HG02588 (cell line): ENCODE data around the gene FRRS1L.

Experiments
- ATAC-seq: cut with Tn5 transposase; IDR thresholded peaks from one replicate; pipeline ENCODE4 v1.9.1; 2021; ENCODE audit warnings: mild to moderate bottlenecking, moderate library complexity; ENCODE audit not compliant: unreplicated experiment

Gene FRRS1L

DNA sequence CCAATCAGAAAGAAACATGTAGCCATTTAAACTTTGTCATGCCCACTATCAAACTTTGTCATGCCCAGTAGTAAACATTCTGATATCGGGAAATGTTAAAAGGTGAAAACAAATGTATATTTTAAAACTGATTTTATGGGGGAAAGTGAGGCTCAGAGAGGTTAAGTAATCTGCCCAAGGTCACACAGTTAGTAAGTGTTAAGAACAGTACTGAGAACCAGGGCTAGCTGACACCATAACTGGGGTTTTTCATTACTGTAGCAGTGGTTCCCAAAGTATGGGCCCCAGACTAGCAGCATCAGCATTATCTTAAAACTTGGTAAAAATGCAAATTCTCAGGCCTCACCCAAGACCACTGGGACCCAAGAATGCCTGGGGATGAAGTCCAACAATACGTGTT is 9.9 kb upstream of the FRRS1L start:
- no peak for ATAC-seq

GRCh38 chr9:109176386-109176785 is 9.3 kb upstream of the FRRS1L start:
- ATAC-seq: no peak

- no peak for ATAC-seq
Observed at GRCh38 chr9:109172935-109173334, 5.9 kb upstream of the FRRS1L start.

DNA sequence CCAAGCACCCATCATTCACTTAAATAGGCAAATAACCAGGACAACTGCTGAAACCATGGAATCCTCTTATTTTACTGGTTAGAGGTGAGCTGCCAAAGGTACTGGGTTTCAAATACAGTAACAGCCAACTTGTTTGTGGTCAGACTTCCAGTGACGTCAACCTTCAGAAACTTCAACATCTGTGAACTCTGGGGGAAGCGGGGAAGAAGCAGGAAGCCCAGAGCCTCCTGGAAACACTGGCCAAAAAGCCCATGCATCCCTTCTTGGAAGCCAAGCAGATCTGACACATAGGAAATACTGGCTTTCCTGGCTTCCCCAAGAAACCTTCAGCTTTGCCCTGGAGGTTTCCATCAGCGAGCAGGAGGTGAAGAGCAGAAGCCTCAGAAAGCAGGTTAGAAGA is 4.9 kb upstream of the FRRS1L start:
- no peak for ATAC-seq

- ATAC-seq: no peak
Observed at GRCh38 chr9:109168170-109168569, 1.1 kb upstream of the FRRS1L start.

GRCh38 chr9:109167716-109168115 is 667 bp upstream of the FRRS1L start:
- no peak for ATAC-seq

DNA sequence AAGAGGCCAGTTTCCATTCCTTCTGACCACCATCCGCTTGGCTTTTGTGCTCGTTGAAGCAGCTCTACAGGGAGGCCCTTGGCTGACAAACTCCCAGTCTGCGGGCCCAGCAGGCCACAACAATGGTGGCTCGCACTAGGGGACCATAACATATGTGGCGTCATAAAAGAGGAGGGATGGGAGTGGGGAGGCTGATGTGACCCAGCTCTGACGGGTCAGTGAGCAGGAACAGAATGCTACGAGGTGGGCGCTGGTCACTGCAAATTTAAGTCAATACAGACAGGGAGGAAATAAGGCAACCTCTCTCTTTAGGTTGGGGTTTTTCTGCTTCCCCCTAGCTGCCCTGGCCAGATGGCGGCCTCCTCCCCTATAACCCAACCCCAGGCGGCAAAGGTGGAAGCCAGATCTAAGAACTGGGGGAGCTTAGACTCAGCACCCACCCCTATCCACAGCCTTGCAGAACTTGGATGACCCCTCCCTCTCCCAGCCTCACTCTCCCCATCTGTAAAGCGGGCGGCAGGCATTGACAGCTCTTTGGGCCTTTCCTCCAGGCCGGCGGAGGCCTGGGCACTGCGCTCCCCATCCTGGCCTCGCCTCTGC is 778 bp downstream of the FRRS1L start:
- no peak for ATAC-seq

DNA sequence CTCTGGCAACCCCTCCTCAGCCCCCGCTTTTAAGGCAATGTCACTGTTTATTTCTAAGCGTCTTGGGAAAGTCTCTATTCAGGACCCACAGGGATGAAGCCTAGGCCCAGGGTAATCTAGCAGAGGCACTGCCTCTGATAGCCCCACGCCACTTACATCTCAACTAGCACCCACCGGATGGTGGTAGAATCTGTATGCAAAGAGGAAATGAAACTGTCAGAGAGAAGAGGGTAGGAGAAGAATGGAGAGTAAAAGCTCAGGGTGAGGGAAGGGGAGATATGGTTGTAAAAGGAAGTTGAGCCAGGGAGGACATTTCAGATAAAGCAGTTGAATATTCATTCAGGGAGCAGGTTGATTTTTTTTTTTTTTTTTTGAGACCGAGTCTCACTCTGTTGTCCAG is 3.0 kb downstream of the FRRS1L start:
- ATAC-seq: no peak

DNA sequence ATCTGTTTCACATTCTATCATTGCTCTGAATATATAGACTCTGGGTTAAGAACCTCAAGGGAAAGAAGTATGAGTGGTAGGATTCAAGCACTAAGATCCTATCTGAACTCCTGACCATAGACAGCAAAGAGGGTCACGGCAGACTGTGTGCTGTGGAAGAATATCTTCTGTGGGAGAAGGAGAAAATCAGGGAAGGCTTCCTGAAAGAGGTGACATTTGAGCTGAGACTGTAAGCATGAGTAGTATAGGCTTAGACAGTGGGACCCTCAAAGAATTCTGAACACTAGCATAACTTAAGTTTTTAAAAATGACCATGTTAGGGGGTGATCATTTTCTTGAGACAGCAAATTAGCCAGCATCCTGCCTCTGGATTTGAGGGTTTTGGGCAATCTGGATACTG is 3.9 kb downstream of the FRRS1L start:
- no peak for ATAC-seq

DNA sequence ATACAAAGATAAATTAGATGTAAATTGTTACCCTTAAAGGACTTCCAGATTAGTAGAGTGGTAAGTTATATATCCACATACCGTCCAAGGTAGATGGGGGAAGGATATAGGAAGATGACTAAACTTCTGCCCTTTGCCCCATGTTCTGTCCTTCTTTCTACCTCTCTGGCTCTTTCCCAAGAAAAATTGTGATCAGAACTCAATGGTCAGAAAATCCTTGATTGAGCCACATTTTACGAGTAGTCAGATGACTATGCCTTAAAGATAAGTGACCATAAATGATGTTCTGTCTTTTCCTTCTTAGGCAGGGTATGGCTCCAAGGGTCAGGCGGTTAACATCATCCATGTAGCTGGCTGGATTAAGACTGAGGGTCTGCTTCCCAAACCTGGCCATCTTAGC is 4.4 kb downstream of the FRRS1L start:
- ATAC-seq: no peak

- no peak for ATAC-seq
Observed at GRCh38 chr9:109161471-109161870, 5.6 kb downstream of the FRRS1L start.

DNA sequence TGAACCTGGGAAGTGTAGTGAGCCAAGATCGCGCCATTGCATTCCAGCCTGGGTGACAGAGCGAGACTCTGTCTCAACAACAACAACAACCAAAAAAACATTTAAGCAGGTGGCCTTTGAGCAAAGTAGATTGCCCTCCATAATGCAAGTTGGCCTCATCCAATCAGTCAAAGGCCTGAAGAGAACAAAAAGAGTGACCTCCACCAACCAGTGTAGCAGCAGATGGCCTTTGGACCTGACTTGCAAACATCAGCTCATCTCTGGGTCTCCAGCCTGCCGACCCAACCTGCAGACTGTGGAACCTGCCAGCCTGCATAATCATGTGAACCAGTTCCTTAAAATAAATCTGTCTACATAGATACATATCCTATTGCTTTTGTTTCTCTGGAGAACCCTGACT is 7.5 kb downstream of the FRRS1L start:
- ATAC-seq: no peak

DNA sequence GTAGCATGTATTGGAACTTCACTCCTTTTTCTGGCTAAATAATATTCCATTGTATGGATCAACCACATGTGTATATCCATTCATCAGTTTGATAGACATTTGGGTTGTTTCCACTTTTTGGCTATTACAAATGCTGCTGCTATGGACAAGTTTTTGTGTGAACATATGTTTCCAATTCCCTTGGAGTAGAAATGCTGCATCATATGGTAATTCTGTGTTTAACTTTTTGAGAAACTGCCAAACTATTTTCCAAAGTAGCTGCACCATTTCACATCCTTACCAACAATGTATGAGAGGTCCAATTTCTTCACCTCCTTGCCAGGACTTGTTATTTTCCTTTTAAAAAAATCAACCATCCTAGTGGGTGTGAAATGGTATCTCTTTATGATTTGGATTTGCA is 8.4 kb downstream of the FRRS1L start:
- ATAC-seq: no peak

- ATAC-seq: no peak
Observed at GRCh38 chr9:109156708-109157107, 10.3 kb downstream of the FRRS1L start.

GRCh38 chr9:109150925-109151545 is 16.0 kb downstream of the FRRS1L start:
- ATAC-seq: no peak

DNA sequence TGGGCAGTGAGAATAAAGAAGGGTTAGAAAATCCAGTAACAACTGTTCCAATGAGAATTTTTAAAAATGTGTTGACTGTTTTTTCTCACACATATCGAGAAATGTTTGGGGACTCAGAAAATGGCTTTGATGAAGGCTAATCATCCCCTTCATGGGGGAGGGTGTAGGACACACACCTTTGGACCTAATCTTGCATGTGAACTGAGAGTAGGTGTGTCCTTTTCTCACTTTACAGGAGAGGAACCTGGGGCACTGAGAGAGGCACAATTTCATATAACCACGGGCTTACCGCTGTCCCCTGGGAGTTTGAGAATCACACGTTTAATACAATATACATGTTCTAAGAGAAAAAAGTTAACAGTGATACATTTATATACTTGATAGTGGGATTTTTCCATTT is 17.3 kb downstream of the FRRS1L start:
- ATAC-seq: no peak

DNA sequence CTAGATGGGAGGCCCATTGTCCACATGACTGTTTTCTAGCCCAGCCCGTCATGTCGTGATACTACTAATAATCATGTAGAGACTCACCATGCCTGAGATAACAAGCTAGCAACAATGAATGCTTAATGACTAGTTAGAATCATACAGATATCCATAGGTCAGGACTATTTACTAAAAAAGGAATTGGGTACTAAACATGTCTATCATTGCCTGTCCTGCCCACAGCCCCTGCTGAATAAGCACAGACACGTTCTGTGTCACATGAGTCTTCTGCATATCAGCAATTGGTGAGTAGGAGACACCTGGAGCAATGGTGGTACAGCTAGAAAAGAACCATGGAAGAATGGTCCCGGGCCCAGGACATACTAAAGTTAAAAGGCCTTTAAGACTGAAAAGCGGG is 18.0 kb downstream of the FRRS1L start:
- ATAC-seq: no peak

DNA sequence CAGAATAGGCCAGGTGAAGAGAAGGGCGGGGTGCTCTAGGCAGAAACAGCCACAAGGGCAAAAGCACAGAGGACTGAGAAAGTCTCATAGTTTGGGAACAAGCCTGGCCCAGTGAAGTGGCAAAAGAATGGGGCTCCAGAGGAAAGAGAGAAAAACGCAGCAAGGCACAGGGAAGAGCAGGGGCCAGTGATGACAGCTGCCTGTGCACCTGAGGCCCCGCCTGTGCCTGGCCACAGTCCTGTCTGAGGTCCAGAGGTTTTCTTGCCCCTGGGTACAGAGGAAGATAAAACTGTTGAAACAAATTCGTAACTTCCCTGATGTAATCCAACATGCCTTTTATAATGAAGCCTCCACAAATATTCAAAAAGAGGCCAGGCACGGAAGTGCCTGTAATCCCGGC is 22.0 kb downstream of the FRRS1L start:
- ATAC-seq: no peak

DNA sequence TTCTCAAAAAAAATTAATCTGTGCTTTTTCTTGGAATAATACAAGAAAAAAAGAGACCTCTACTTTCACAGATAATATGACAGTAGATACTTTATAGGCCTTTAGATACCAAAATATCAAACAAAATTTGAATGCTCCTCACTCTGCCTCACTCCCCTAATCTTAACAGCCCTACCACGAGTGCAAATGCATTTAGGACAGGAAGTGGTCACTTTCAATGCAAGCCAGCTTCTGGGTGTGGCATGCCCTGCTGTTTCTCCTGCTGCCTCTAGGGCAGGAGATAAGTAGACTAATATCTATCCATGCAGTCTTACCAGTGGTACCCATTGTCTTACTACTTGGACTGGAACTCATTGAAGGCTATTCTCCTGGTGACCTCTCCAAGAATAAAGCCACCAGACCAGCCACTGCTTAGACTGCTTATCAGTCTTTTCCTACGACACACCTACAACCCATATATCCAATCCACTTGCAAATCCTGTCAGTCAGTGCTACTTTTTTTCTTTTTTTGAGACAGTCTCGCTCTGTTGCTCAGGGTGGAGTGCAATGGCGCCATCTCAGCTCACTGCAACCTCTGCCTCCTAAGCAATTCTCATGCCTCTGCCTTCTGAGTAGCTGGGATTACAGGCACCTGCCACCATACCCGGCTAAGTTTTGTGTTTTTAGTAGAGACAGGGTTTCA is 23.0 kb downstream of the FRRS1L start:
- peak; percentile 91 for ATAC-seq

- no peak for ATAC-seq
Observed at GRCh38 chr9:109141375-109141774, 25.7 kb downstream of the FRRS1L start.

DNA sequence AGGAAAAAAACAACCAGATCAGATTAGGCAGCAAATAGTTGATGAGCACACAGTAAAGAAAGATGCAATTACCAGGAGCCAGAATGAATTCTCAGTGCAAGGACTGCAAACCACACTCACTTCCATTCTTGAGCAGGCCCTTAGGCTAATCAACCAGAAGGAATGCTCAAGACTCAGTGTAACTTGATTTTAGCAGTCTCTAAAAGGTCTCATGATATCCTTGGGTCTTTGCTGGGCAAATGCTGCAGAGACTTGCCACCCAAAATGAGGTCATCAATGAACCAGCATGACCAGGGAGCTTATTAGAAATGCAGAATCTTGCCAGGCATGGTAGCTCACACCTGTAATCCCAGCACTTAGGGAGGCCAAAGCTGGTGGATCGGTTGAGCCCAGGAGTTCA is 27.2 kb downstream of the FRRS1L start:
- no peak for ATAC-seq

GRCh38 chr9:109138421-109138820 is 28.6 kb downstream of the FRRS1L start:
- no peak for ATAC-seq

- ATAC-seq: no peak
Observed at GRCh38 chr9:109134167-109134578, 32.9 kb downstream of the FRRS1L start.
